Measurements from ENCODE around the gene PPP1R1B. TPM values are rescaled to one million over a fixed set of nuclear protein-coding genes. Genes with fewer than 3 reads are reported as not detected.

PPP1R1B gene
- total and polyA plus RNA-seq, 2 of the 4 experiments (the other 2 are of a cell fraction) = not detected

DNA sequence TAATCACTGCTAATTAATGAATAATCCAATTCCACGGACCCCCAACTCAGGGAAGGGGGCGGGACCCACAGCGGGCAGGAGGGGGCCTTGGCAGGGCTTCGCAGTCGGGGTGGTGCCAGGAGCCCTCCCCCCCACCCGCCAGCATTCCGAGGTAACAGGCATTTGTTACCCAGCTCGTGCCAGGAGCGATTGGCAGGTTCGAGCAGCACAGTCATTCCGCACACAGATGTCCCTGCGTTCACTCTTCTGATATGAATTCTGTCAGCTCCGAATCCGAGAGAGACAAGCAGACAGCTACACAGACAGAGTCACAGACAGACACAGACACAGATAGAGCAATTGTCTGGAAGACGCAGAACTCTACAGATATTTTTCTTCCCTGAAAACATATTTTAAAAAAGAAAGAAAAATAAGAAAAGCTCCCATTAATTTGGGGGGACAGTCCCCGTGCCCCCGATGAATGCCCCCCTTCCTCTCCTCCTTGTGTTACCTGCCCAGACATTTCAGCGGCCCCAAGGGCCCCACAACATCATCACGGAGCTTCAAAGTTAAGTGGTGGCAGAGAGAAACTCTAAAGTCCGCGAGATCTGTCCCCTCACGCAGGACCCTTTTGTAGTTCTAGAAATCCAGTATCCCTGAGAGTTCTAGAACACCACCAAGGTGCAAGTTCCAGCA, 29.2 kb upstream of the PPP1R1B start:
- H3K14ac ChIP-seq (replicated peaks; ENCODE audit: low read depth, low read length) = no peak overlapping the region
- no peak overlapping the region for H3K23ac ChIP-seq (ENCODE audit: low read depth, low read length)
- H3K9me3 ChIP-seq (ENCODE audit: control insufficient read depth, insufficient read depth, low read length) = peaks cover 4% of the 10 kb centered on the region; the same call in 1 of the 2 replicates
- TF ChIP-seq POLR2A (IDR thresholded peaks at IDR 0.05; ENCODE audit: low read depth, low read length) (no peak), RFX5 (IDR thresholded peaks at IDR 0.05; ENCODE audit: low read depth, low read length) (no peak), RCOR1 (IDR thresholded peaks at IDR 0.05; ENCODE audit: insufficient replicate concordance, low read length) (no peak)
- TF ChIP-seq, protein P1, sequence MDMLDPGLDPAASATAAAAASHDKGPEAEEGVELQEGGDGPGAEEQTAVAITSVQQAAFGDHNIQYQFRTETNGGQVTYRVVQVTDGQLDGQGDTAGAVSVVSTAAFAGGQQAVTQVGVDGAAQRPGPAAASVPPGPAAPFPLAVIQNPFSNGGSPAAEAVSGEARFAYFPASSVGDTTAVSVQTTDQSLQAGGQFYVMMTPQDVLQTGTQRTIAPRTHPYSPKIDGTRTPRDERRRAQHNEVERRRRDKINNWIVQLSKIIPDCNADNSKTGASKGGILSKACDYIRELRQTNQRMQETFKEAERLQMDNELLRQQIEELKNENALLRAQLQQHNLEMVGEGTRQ (IDR thresholded peaks at IDR 0.05; ENCODE audit: low read depth, low read length) = no peak
- no TSS peak for BruUV-seq (replicated peaks)
- no peaks in the 10 kb centered on the region for H3K36me3 ChIP-seq (ENCODE audit: control insufficient read depth, insufficient read depth, low read length)
- peaks cover 84% of the 10 kb centered on the region for H3K27me3 ChIP-seq (ENCODE audit: control insufficient read depth, insufficient read depth, low read length)
- H3K4me3 ChIP-seq (ENCODE audit: insufficient read depth, low read depth, low read length) = no peak overlapping the region
- H2AK9ac ChIP-seq (replicated peaks; ENCODE audit: low read depth, low read length, poor library complexity) = no peak overlapping the region
- no peak overlapping the region for H2BK20ac ChIP-seq (ENCODE audit: low read depth, low read length)
- ATAC-seq (ENCODE audit: low read depth) (no peak), DNase-seq (no peak)
- intact Hi-C loops (cut with micrococcal nuclease) = no loop called here
- no CpG with 5 or more reads among the region's 22 CpGs for WGBS, 2 experiments (ENCODE audit: extremely low coverage in 2 of 2, insufficient read length in 1 of 2)
- no peak overlapping the region for H3K4me2 ChIP-seq (ENCODE audit: low read depth, low read length)
- no peaks in the 10 kb centered on the region for H3K79me1 ChIP-seq (ENCODE audit: low read depth in 1 of 2, low read length in 2 of 2)
- POLR2A ChIA-PET (ENCODE audit: unreplicated experiment) = no interaction called here
- no peak overlapping the region for H3K18ac ChIP-seq (ENCODE audit: low read depth, low read length)
- H4K8ac ChIP-seq (ENCODE audit: low read depth in 2 of 2, low read length in 2 of 2) = no peak overlapping the region
- H3K9ac ChIP-seq (ENCODE audit: low read depth, low read length) = no peak overlapping the region
- H2AFZ ChIP-seq (replicated peaks; ENCODE audit: low read length, poor library complexity) = no peak overlapping the region
- H2AK5ac ChIP-seq (ENCODE audit: low read depth, low read length) = no peak overlapping the region
- H3K27ac ChIP-seq (ENCODE audit: insufficient read depth, low read length) = no peak overlapping the region
- H2BK5ac ChIP-seq (ENCODE audit: low read depth, low read length, poor library complexity, severe bottlenecking) = no peak overlapping the region
- no peak overlapping the region for H4K91ac ChIP-seq (ENCODE audit: insufficient read depth, low read depth, low read length)
- H4K20me1 ChIP-seq (ENCODE audit: insufficient read depth, low read length) = peaks cover 14% of the 10 kb centered on the region; the same call in 1 of the 2 replicates
- H3K4ac ChIP-seq (ENCODE audit: low read depth, low read length) = no peak overlapping the region
- in situ Hi-C loops (cut with MboI; ENCODE audit: low sequenced_read_pairs) = no loop called here
- H3K56ac ChIP-seq (ENCODE audit: extremely low read depth, insufficient read depth, low read length) = no peak overlapping the region
- no peak overlapping the region for H2BK120ac ChIP-seq (ENCODE audit: low read depth, low read length)
- dilution Hi-C loops (cut with HindIII; ENCODE audit: low sequenced_read_pairs, unreplicated experiment) = no loop called here
- no peak overlapping the region for H4K5ac ChIP-seq (ENCODE audit: low read depth, low read length)
- H3K9me1 ChIP-seq (ENCODE audit: insufficient read depth, low read length) = no peaks in the 10 kb centered on the region
- H2BK15ac ChIP-seq (ENCODE audit: low read depth, low read length) = no peak overlapping the region
- CTCF ChIA-PET = no interaction called here
- H3K4me1 ChIP-seq (ENCODE audit: control insufficient read depth, insufficient read depth, low read length) = no peaks in the 10 kb centered on the region
